ENCODE data around the gene SLX4. TPM values are rescaled to one million over a fixed set of nuclear protein-coding genes. Genes with fewer than 3 reads are reported as not detected.

Gene SLX4
- total and polyA plus RNA-seq, 8 donors = 0.76 to 19.7 (median 6.0) TPM

- WGBS, 5 donors = 90 to 98% (median 93%) methylated on average over 12 of the region's 12 CpGs
Observed at GRCh38 chr16:3532741-3533140, 78.7 kb downstream of the SLX4 start.

More at GRCh38 chr16:3532741-3533140, 78.7 kb downstream of the SLX4 start:
- no peaks in the 10 kb centered on the region for H3K27me3 ChIP-seq
- peaks cover 0 to 17% (median 0%) of the 10 kb centered on the region in 4 donors for H3K4me1 ChIP-seq
- TF ChIP-seq POLR2A (IDR thresholded peaks at IDR 0.05) (no peak), POLR2AphosphoS5 (IDR thresholded peaks at IDR 0.05) (no peak), EP300 (IDR thresholded peaks at IDR 0.05) (no peak)
- TF ChIP-seq, protein P1, sequence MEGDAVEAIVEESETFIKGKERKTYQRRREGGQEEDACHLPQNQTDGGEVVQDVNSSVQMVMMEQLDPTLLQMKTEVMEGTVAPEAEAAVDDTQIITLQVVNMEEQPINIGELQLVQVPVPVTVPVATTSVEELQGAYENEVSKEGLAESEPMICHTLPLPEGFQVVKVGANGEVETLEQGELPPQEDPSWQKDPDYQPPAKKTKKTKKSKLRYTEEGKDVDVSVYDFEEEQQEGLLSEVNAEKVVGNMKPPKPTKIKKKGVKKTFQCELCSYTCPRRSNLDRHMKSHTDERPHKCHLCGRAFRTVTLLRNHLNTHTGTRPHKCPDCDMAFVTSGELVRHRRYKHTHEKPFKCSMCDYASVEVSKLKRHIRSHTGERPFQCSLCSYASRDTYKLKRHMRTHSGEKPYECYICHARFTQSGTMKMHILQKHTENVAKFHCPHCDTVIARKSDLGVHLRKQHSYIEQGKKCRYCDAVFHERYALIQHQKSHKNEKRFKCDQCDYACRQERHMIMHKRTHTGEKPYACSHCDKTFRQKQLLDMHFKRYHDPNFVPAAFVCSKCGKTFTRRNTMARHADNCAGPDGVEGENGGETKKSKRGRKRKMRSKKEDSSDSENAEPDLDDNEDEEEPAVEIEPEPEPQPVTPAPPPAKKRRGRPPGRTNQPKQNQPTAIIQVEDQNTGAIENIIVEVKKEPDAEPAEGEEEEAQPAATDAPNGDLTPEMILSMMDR (IDR thresholded peaks at IDR 0.05) = no peak
- H3K4me3 ChIP-seq = no peak overlapping the region
- DNase-seq = no peak
- H3K27ac ChIP-seq = no peak overlapping the region
- intact Hi-C loops (cut with DNase I; ENCODE audit: low total_unique reads) = no loop called here
- H3K36me3 ChIP-seq = peaks cover 27 to 89% (median 88%) of the 10 kb centered on the region in 4 donors
- H3K9me3 ChIP-seq = no peaks in the 10 kb centered on the region

Other genes with a start within 250 kb of the SLX4 start
- 10 to 100 TPM in 1 of 5 donors, 1 to 10 TPM in 4; 2.6 to 11.7 (median 5.4) TPM for gene ZSCAN32, start 210.6 kb downstream of the SLX4 start, total RNA-seq
- gene ZSCAN32, start 210.6 kb downstream of the SLX4 start, polyA plus RNA-seq = 10 to 100 TPM in 1 of 3 donors, 1 to 10 TPM in 2; 7.7 to 10.7 (median 8.0) TPM
- gene ZNF174, start 210.4 kb downstream of the SLX4 start, total RNA-seq = 10 to 100 TPM in 4 of 5 donors, 1 to 10 TPM in 1; 6.6 to 52.5 (median 21.7) TPM
- 1 to 10 TPM; 4.2 to 5.6 (median 5.0) TPM for gene ZNF174, start 210.4 kb downstream of the SLX4 start, polyA plus RNA-seq
- gene ZNF597, start 168.1 kb downstream of the SLX4 start, total RNA-seq = 1 to 10 TPM in 2 of 5 donors, under 1 TPM in 2, not detected in 1; 0.45 to 2.2 (median 1.1) TPM
- gene ZNF597, start 168.1 kb downstream of the SLX4 start, polyA plus RNA-seq = 1 to 10 TPM in 1 of 3 donors, under 1 TPM in 2; 0.68 to 1.1 (median 0.78) TPM
- 100 to 1,000 TPM in 2 of 5 donors, 10 to 100 TPM in 3; 25.3 to 155 (median 84.9) TPM for gene NAA60, start 167.9 kb downstream of the SLX4 start, total RNA-seq
- 10 to 100 TPM; 39.3 to 55.3 (median 54.4) TPM for gene NAA60, start 167.9 kb downstream of the SLX4 start, polyA plus RNA-seq
- not detected for gene C16orf90, start 116.1 kb downstream of the SLX4 start, total RNA-seq
- gene C16orf90, start 116.1 kb downstream of the SLX4 start, polyA plus RNA-seq = not detected
- 10 to 100 TPM in 4 of 5 donors, 1 to 10 TPM in 1; 9.0 to 52.7 (median 22.2) TPM for gene CLUAP1, start 110.6 kb downstream of the SLX4 start, total RNA-seq
- 10 to 100 TPM in 1 of 3 donors, 1 to 10 TPM in 2; 6.7 to 14.1 (median 7.6) TPM for gene CLUAP1, start 110.6 kb downstream of the SLX4 start, polyA plus RNA-seq
- gene NLRC3, start 34.2 kb downstream of the SLX4 start, total RNA-seq = 10 to 100 TPM in 2 of 5 donors, 1 to 10 TPM in 2, not detected in 1; 1.7 to 17.0 (median 12.8) TPM
- gene NLRC3, start 34.2 kb downstream of the SLX4 start, polyA plus RNA-seq = under 1 TPM; 0.45 to 0.50 (median 0.46) TPM
- gene DNASE1, start 43.1 kb upstream of the SLX4 start, total RNA-seq = 100 to 1,000 TPM in 1 of 5 donors, 10 to 100 TPM in 4; 35.2 to 128 (median 43.0) TPM
- 10 to 100 TPM; 10.4 to 25.7 (median 25.0) TPM for gene DNASE1, start 43.1 kb upstream of the SLX4 start, polyA plus RNA-seq
- gene TRAP1, start 105.9 kb upstream of the SLX4 start, total RNA-seq = 100 to 1,000 TPM in 2 of 5 donors, 10 to 100 TPM in 3; 47.9 to 460 (median 96.6) TPM
- gene TRAP1, start 105.9 kb upstream of the SLX4 start, polyA plus RNA-seq = 10 to 100 TPM; 39.5 to 83.5 (median 71.2) TPM

Data from stomach (tissue), 9 donors.